Duodenal mucosa (tissue), 2 donors: ENCODE data around the gene ABHD5.
"Not testable (repeated sequence)": the region's sequence is repeated elsewhere in the genome, so short reads cannot be mapped to it uniquely, and the experiment has no call there.

ENCODE experiments used
- H3K27ac ChIP-seq: one replicate; pipeline ENCODE4 v1.7.0; 2013; ENCODE audit warnings: low read depth, low read length
- H3K27me3 ChIP-seq, 2 donors: one replicate each; pipeline ENCODE4 v1.7.0; 2013; ENCODE audit warnings: low read length in 2 of 2, control low read depth in 1 of 2; ENCODE audit not compliant: insufficient read depth in 2 of 2, control insufficient read depth in 1 of 2
- H3K36me3 ChIP-seq, 2 donors: one replicate each; pipeline ENCODE4 v1.7.0; 2013; ENCODE audit warnings: low read length in 2 of 2, control low read depth in 1 of 2; ENCODE audit not compliant: insufficient read depth in 2 of 2, control insufficient read depth in 1 of 2
- H3K4me1 ChIP-seq, 2 donors: one replicate each; pipeline ENCODE4 v1.7.0; 2013; ENCODE audit warnings: low read length in 2 of 2, control low read depth in 1 of 2; ENCODE audit not compliant: insufficient read depth in 2 of 2, control insufficient read depth in 1 of 2
- H3K4me3 ChIP-seq, 2 donors: one replicate each; pipeline ENCODE4 v1.7.0; 2013; ENCODE audit warnings: low read length in 2 of 2, low read depth in 1 of 2
- H3K9ac ChIP-seq, 2 donors: one replicate each; pipeline ENCODE4 v1.7.0; 2013; ENCODE audit warnings: low read length in 2 of 2, low read depth in 1 of 2
- H3K9me3 ChIP-seq, 2 donors: one replicate each; pipeline ENCODE4 v1.7.0; 2013; ENCODE audit warnings: low read length in 2 of 2, control low read depth in 1 of 2; ENCODE audit not compliant: control insufficient read depth in 1 of 2

Gene ABHD5

GRCh38 chr3:43661376-43661775 lies 29.4 kb upstream of the ABHD5 start:
- not testable (repeated sequence) for H3K9me3 ChIP-seq, H3K4me1 ChIP-seq, H3K4me3 ChIP-seq, H3K36me3 ChIP-seq, H3K9ac ChIP-seq, H3K27ac ChIP-seq, H3K27me3 ChIP-seq

GRCh38 chr3:43665011-43665410 lies 25.7 kb upstream of the ABHD5 start:
- not testable (repeated sequence) for H3K27ac ChIP-seq, H3K36me3 ChIP-seq, H3K4me3 ChIP-seq, H3K27me3 ChIP-seq, H3K4me1 ChIP-seq, H3K9ac ChIP-seq, H3K9me3 ChIP-seq

- Histone ChIP-seq H3K36me3 (no peaks in the 10 kb centered on the region), H3K4me3 (no peak overlapping the region), H3K27me3 (no peaks in the 10 kb centered on the region), H3K27ac (no peak overlapping the region), H3K9ac (no peak overlapping the region), H3K4me1 (no peaks in the 10 kb centered on the region), H3K9me3 (no peaks in the 10 kb centered on the region)
These were observed 19.9 kb upstream of the ABHD5 start for GRCh38 chr3:43670635-43671522.

- no peaks in the 10 kb centered on the region for H3K36me3 ChIP-seq
- no peak overlapping the region for H3K9ac ChIP-seq
- no peak overlapping the region for H3K4me3 ChIP-seq
- H3K9me3 ChIP-seq = no peaks in the 10 kb centered on the region
- H3K27ac ChIP-seq = no peak overlapping the region
- no peaks in the 10 kb centered on the region for H3K4me1 ChIP-seq
- no peaks in the 10 kb centered on the region for H3K27me3 ChIP-seq
These were observed 16.2 kb upstream of the ABHD5 start for GRCh38 chr3:43674345-43675085.

- Histone ChIP-seq H3K4me1 (no peaks in the 10 kb centered on the region), H3K27ac (no peak overlapping the region), H3K9ac (no peak overlapping the region), H3K4me3 (no peak overlapping the region), H3K9me3 (no peaks in the 10 kb centered on the region), H3K36me3 (no peaks in the 10 kb centered on the region), H3K27me3 (no peaks in the 10 kb centered on the region)
These were observed 15.1 kb upstream of the ABHD5 start for GRCh38 chr3:43675593-43675992.

GRCh38 chr3:43676441-43676840 lies 14.3 kb upstream of the ABHD5 start:
- no peaks in the 10 kb centered on the region for H3K4me1 ChIP-seq
- no peaks in the 10 kb centered on the region for H3K27me3 ChIP-seq
- H3K36me3 ChIP-seq = no peaks in the 10 kb centered on the region
- H3K27ac ChIP-seq = no peak overlapping the region
- H3K4me3 ChIP-seq = no peak overlapping the region
- H3K9ac ChIP-seq = no peak overlapping the region
- no peaks in the 10 kb centered on the region for H3K9me3 ChIP-seq

- not testable (repeated sequence) for H3K9ac ChIP-seq, H3K4me3 ChIP-seq, H3K27ac ChIP-seq, H3K4me1 ChIP-seq, H3K36me3 ChIP-seq, H3K9me3 ChIP-seq, H3K27me3 ChIP-seq
These were observed 12.4 kb upstream of the ABHD5 start for GRCh38 chr3:43678375-43678774.

- H3K4me1 ChIP-seq, H3K36me3 ChIP-seq, H3K9me3 ChIP-seq, H3K4me3 ChIP-seq, H3K27me3 ChIP-seq, H3K27ac ChIP-seq, H3K9ac ChIP-seq: not testable (repeated sequence)
These were observed 11.8 kb upstream of the ABHD5 start for GRCh38 chr3:43678887-43679449.

GRCh38 chr3:43680857-43681256 lies 9.9 kb upstream of the ABHD5 start:
- H3K9me3 ChIP-seq, H3K36me3 ChIP-seq, H3K4me1 ChIP-seq, H3K27ac ChIP-seq, H3K9ac ChIP-seq, H3K27me3 ChIP-seq, H3K4me3 ChIP-seq: not testable (repeated sequence)

GRCh38 chr3:43684944-43685343 lies 5.8 kb upstream of the ABHD5 start:
- no peak overlapping the region for H3K4me3 ChIP-seq
- H3K9ac ChIP-seq = no peak overlapping the region
- no peaks in the 10 kb centered on the region for H3K9me3 ChIP-seq
- H3K27me3 ChIP-seq = no peaks in the 10 kb centered on the region
- peaks cover 0 to 4% of the 10 kb centered on the region in 2 donors for H3K4me1 ChIP-seq
- no peaks in the 10 kb centered on the region for H3K36me3 ChIP-seq
- H3K27ac ChIP-seq = no peak overlapping the region
